SK-N-SH (cell line): ENCODE measurements around the gene PRSS16. TPM values are rescaled to one million over a fixed set of nuclear protein-coding genes. Genes with fewer than 3 reads are reported as not detected.

ENCODE experiments used
- CTCF ChIA-PET: fragments of 300-600, 350-600 bp; formaldehyde crosslinking; extraction: SDS; loops from one replicate; lab custom pipeline; 2021; lab: Yijun Ruan, JAX
- POLR2A ChIA-PET: fragments of 350-600 bp; sonication (Branson Sonifier 250); formaldehyde crosslinking; extraction: SDS; loops from one replicate; lab custom pipeline; 2020; ENCODE audit warnings: antibody characterized with exemption, inconsistent platforms; lab: Yijun Ruan, JAX
- DNase-seq: peaks from one replicate; pipeline ENCODE4 v3.0.0; 2012
- H2AFZ ChIP-seq: fragments of 200-600 bp; sonication (generic); 2 replicates; pipeline ENCODE4 v1.8.1; 2016; ENCODE audit warnings: antibody characterized with exemption, mild to moderate bottlenecking, low read depth
- H3F3A ChIP-seq: fragments of 200-600 bp; sonication (generic); replicated peaks from 2 replicates; pipeline ENCODE3; 2016; ENCODE audit warnings: antibody characterized with exemption, mild to moderate bottlenecking; ENCODE audit not compliant: insufficient read depth
- H3K27ac ChIP-seq, 2 experiments: fragments of 200-500 bp in 1 of 2; fragments of 200-600 bp in 1 of 2; sonication (Bioruptor generic) in 1 of 2; sonication (generic), shearing (Covaris generic) in 1 of 2; 2 replicates each; pipeline versions ENCODE4 v1.5.1 to v1.6.1; 2014 to 2016; ENCODE audit warnings: low read depth in 2 of 2, inconsistent platforms in 1 of 2, low read length in 1 of 2, mild to moderate bottlenecking in 1 of 2, mixed read lengths in 1 of 2
- H3K27me3 ChIP-seq: fragments of 200-600 bp; sonication (generic), shearing (Covaris generic); 2 replicates; pipeline ENCODE4 v1.6.1; 2016; ENCODE audit warnings: mixed run types; ENCODE audit not compliant: insufficient read depth
- H3K36me3 ChIP-seq, 2 experiments: fragments of 200-500 bp in 1 of 2; fragments of 200-600 bp in 1 of 2; sonication (Bioruptor generic) in 1 of 2; sonication (generic) in 1 of 2; replicated peaks in 1 of 2; 2 replicates each; pipeline versions ENCODE3 to v1.5.1; 2014 to 2016; ENCODE audit warnings: low read length in 1 of 2, mild to moderate bottlenecking in 1 of 2; ENCODE audit not compliant: insufficient read depth in 2 of 2, control insufficient read depth in 1 of 2
- H3K4me1 ChIP-seq, 2 experiments: fragments of 200-500 bp in 1 of 2; fragments of 200-600 bp in 1 of 2; sonication (Bioruptor generic) in 1 of 2; sonication (generic), shearing (Covaris generic) in 1 of 2; 2 replicates each; pipeline versions ENCODE4 v1.5.1 to v1.6.1; 2014 to 2016; ENCODE audit warnings: low read depth in 1 of 2, low read length in 1 of 2, mixed run types in 1 of 2; ENCODE audit not compliant: insufficient read depth in 2 of 2, control insufficient read depth in 1 of 2
- H3K4me2 ChIP-seq: fragments of 200-600 bp; sonication (generic), shearing (Covaris generic); 2 replicates; pipeline ENCODE4 v1.6.1; 2017; ENCODE audit warnings: mixed run types
- H3K4me3 ChIP-seq, 2 experiments: fragments of 200-500 bp in 1 of 2; fragments of 200-600 bp in 1 of 2; sonication (Bioruptor generic) in 1 of 2; sonication (generic), shearing (Covaris generic) in 1 of 2; 2 replicates each; pipeline versions ENCODE4 v1.5.1 to v1.8.1; 2014 to 2016; ENCODE audit warnings: low read depth in 2 of 2, inconsistent platforms in 1 of 2, low read length in 1 of 2, mild to moderate bottlenecking in 1 of 2, mixed read lengths in 1 of 2, moderate library complexity in 1 of 2
- H3K79me2 ChIP-seq: fragments of 200-600 bp; sonication (generic); 2 replicates; pipeline ENCODE4 v1.8.1; 2017; ENCODE audit warnings: mild to moderate bottlenecking; ENCODE audit not compliant: insufficient read depth
- H3K9ac ChIP-seq: fragments of 200-600 bp; sonication (generic); 2 replicates; pipeline ENCODE4 v1.6.1; 2017; ENCODE audit warnings: mixed run types
- H3K9me2 ChIP-seq: fragments of 200-600 bp; sonication (generic); 2 replicates; pipeline ENCODE4 v1.6.1; 2017; ENCODE audit warnings: mixed run types
- H3K9me3 ChIP-seq: fragments of 200-600 bp; sonication (generic); 2 replicates; pipeline ENCODE4 v1.6.1; 2017; ENCODE audit warnings: mixed run types, mild to moderate bottlenecking, moderate library complexity
- H4K20me1 ChIP-seq: fragments of 200-600 bp; sonication (generic); 2 replicates; pipeline ENCODE4 v1.6.1; 2017; ENCODE audit warnings: mild to moderate bottlenecking, mixed run types; ENCODE audit not compliant: insufficient read depth
- FOXJ3 ChIP-seq: sonication (generic); formaldehyde crosslinking; IDR thresholded peaks from 2 replicates; pipeline ENCODE4 v1.5.1; 2020; ENCODE audit warnings: mild to moderate bottlenecking, missing genetic modification reagents
- FOXM1 ChIP-seq: IDR thresholded peaks from 2 replicates; pipeline ENCODE4 v1.4.0; 2012; ENCODE audit warnings: low read depth, mild to moderate bottlenecking
- JUND ChIP-seq: IDR thresholded peaks from 2 replicates; pipeline ENCODE4 v1.4.0; 2012
- RFX5 ChIP-seq: IDR thresholded peaks from 2 replicates; pipeline ENCODE4 v1.6.1; 2012; ENCODE audit warnings: mild to moderate bottlenecking, improper control_type of control experiment, low read length
- TCF12 ChIP-seq: IDR thresholded peaks from 2 replicates; pipeline ENCODE4 v1.4.0; 2012
- ZBTB33 ChIP-seq: IDR thresholded peaks from 2 replicates; pipeline ENCODE4 v1.4.0; 2012; ENCODE audit warnings: low read depth, borderline replicate concordance
- WGBS: methylation state at CpG from one replicate; pipeline ENCODE4 v1.1.6; 2017; ENCODE audit warnings: low lambda C conversion rate; 5-methylcytosine and 5-hydroxymethylcytosine counted together
- polyA plus RNA-seq, 3 experiments: library from polyadenylated mRNA; depleted of rRNA; stranded (reverse); fragments of >200 nt; gene quantifications; 2 replicates each; pipeline ENCODE4 v1.2.3, GENCODE V29; 2012
- TF ChIP-seq, protein P1 (sequence below): IDR thresholded peaks from 2 replicates; pipeline ENCODE4; 2012
- TF ChIP-seq, protein P2 (sequence below): fragments of 200-600 bp; sonication (generic); IDR thresholded peaks from 2 replicates; pipeline ENCODE4 v1.6.1; 2017; ENCODE audit warnings: antibody characterized with exemption, mild to moderate bottlenecking, moderate library complexity

The PRSS16 gene
- polyA plus RNA-seq, 1 of the 3 experiments (the other 2 are of a cell fraction) = 0.07 TPM

GRCh38 chr6:27251112-27251605 lies 3.7 kb downstream of the PRSS16 start:
- DNase-seq = peak; percentile 59
- ChIA-PET POLR2A (no interaction called here), CTCF (interaction anchor here (0.8 to 1.2 kb wide), 4 partner anchors 13 to 48 kb away, joined by 3 to 5 read pairs (median 3); no protein-coding TSS in a partner anchor)
- TF ChIP-seq ZBTB33 (no peak), FOXM1 (no peak), FOXJ3 (CRISPR knock-in tag) (no peak), TCF12 (no peak), JUND (no peak)
- Histone ChIP-seq H3K9me3 (no peaks in the 10 kb centered on the region), H4K20me1 (no peaks in the 10 kb centered on the region), H3K4me3 (peak overlapping the region; percentile 27 to 37; a peak in 3 of 4 replicates), H3K36me3 (no peaks in the 10 kb centered on the region), H2AFZ (peak overlapping the region; percentile 81; the same call in 1 of the 2 replicates), H3K79me2 (no peaks in the 10 kb centered on the region), H3K4me1 (peaks cover 0 to 6% of the 10 kb centered on the region in 2 experiments; a peak in 1 of 4 replicates), H3F3A (no peaks in the 10 kb centered on the region), H3K27ac (no peak overlapping the region), H3K27me3 (peaks cover 78% of the 10 kb centered on the region), H3K9ac (no peak overlapping the region), H3K4me2 (peak overlapping the region; percentile 69), H3K9me2 (no peaks in the 10 kb centered on the region)
- 1% methylated on average over 32 of the region's 32 CpGs for WGBS

DNA sequence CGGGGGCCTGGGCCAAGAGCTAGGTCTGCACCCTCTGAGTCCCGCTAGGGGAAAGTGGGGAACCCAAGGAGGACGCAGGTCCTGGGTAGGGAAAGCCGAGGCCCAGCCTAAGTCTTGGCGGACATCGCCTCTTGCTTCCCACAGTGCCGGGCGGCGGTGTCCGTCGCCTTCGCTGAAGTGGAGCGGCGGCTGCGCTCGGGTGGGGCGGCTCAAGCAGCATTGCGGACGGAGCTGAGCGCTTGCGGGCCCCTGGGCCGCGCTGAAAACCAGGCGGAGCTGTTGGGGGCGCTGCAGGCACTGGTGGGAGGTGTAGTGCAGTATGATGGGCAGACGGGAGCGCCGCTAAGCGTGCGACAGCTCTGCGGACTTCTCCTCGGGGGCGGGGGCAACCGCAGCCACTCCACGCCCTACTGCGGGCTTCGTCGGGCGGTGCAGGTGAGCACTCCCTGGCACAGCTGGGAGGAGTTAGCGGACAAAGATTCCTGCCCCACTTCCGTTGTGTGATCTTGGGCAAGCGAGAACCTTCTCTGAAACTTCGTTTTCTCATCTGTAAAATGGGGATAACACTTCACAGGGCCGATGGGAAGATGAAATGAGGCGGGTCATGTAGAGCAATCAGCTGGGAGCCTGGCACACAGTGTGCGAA lies 4.2 kb downstream of the PRSS16 start:
- peak; percentile 70 for DNase-seq
- Histone ChIP-seq H2AFZ (no peak overlapping the region), H3K36me3 (no peaks in the 10 kb centered on the region), H3F3A (no peaks in the 10 kb centered on the region), H3K27ac (no peak overlapping the region), H3K4me3 (peak overlapping the region; percentile 27 to 49; a peak in 3 of 4 replicates), H3K9me2 (no peaks in the 10 kb centered on the region), H3K4me2 (peak overlapping the region; percentile 76), H3K79me2 (no peaks in the 10 kb centered on the region), H3K27me3 (peaks cover 84% of the 10 kb centered on the region), H3K9me3 (no peaks in the 10 kb centered on the region), H3K4me1 (peaks cover 0 to 6% of the 10 kb centered on the region in 2 experiments; a peak in 1 of 4 replicates), H4K20me1 (no peaks in the 10 kb centered on the region), H3K9ac (no peak overlapping the region)
- WGBS = 33% methylated on average over 9 of the region's 46 CpGs
- TF ChIP-seq RFX5 = no peak
- TF ChIP-seq, protein P1, sequence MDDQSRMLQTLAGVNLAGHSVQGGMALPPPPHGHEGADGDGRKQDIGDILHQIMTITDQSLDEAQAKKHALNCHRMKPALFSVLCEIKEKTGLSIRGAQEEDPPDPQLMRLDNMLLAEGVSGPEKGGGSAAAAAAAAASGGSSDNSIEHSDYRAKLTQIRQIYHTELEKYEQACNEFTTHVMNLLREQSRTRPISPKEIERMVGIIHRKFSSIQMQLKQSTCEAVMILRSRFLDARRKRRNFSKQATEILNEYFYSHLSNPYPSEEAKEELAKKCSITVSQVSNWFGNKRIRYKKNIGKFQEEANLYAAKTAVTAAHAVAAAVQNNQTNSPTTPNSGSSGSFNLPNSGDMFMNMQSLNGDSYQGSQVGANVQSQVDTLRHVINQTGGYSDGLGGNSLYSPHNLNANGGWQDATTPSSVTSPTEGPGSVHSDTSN = peak; percentile 89
- TF ChIP-seq, protein P2, sequence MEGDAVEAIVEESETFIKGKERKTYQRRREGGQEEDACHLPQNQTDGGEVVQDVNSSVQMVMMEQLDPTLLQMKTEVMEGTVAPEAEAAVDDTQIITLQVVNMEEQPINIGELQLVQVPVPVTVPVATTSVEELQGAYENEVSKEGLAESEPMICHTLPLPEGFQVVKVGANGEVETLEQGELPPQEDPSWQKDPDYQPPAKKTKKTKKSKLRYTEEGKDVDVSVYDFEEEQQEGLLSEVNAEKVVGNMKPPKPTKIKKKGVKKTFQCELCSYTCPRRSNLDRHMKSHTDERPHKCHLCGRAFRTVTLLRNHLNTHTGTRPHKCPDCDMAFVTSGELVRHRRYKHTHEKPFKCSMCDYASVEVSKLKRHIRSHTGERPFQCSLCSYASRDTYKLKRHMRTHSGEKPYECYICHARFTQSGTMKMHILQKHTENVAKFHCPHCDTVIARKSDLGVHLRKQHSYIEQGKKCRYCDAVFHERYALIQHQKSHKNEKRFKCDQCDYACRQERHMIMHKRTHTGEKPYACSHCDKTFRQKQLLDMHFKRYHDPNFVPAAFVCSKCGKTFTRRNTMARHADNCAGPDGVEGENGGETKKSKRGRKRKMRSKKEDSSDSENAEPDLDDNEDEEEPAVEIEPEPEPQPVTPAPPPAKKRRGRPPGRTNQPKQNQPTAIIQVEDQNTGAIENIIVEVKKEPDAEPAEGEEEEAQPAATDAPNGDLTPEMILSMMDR = peak; percentile 35
- ChIA-PET POLR2A (no interaction called here), CTCF (interaction anchor here (0.7 to 1.2 kb wide), 5 partner anchors 12 to 357 kb away, joined by 3 to 5 read pairs (median 3); no protein-coding TSS in a partner anchor)
